ENCODE results near the gene PRUNE2.

PRUNE2 gene

GRCh38 chr9:76628155-76628554 is 277.8 kb downstream of the PRUNE2 start:
- DNase-seq (ENCODE audit: low read depth), result no peak

- no peak for DNase-seq (ENCODE audit: low read depth)
These were observed 278.9 kb downstream of the PRUNE2 start for GRCh38 chr9:76626980-76627379.

- no peak for DNase-seq (ENCODE audit: low read depth)
These were observed 279.8 kb downstream of the PRUNE2 start for GRCh38 chr9:76626141-76626540.

GRCh38 chr9:76624391-76625048 is 281.4 kb downstream of the PRUNE2 start:
- no peak for DNase-seq (ENCODE audit: low read depth)

- DNase-seq (ENCODE audit: low read depth), result no peak
These were observed 284.9 kb downstream of the PRUNE2 start for GRCh38 chr9:76620996-76621395.

- DNase-seq (ENCODE audit: low read depth), result no peak
These were observed 285.3 kb downstream of the PRUNE2 start for GRCh38 chr9:76620581-76620980.

GRCh38 chr9:76619640-76620039 is 286.3 kb downstream of the PRUNE2 start:
- no peak for DNase-seq (ENCODE audit: low read depth)

- no peak for DNase-seq (ENCODE audit: low read depth)
These were observed 286.7 kb downstream of the PRUNE2 start for GRCh38 chr9:76619197-76619596.

GRCh38 chr9:76618762-76619161 is 287.2 kb downstream of the PRUNE2 start:
- DNase-seq (ENCODE audit: low read depth), result peak; percentile 87

GRCh38 chr9:76617497-76618175 is 288.3 kb downstream of the PRUNE2 start:
- DNase-seq (ENCODE audit: low read depth), result no peak

- no peak for DNase-seq (ENCODE audit: low read depth)
These were observed 289.1 kb downstream of the PRUNE2 start for GRCh38 chr9:76616780-76617179.

GRCh38 chr9:76615177-76615603 is 290.7 kb downstream of the PRUNE2 start:
- no peak for DNase-seq (ENCODE audit: low read depth)

- no peak for DNase-seq (ENCODE audit: low read depth)
These were observed 291.9 kb downstream of the PRUNE2 start for GRCh38 chr9:76613974-76614373.

GRCh38 chr9:76613150-76613781 is 292.6 kb downstream of the PRUNE2 start:
- no peak for DNase-seq (ENCODE audit: low read depth)

- peak; percentile 65 for DNase-seq (ENCODE audit: low read depth)
These were observed 295.9 kb downstream of the PRUNE2 start for GRCh38 chr9:76610011-76610352.

GRCh38 chr9:76609285-76610010 is 296.5 kb downstream of the PRUNE2 start:
- no peak for DNase-seq (ENCODE audit: low read depth)

GRCh38 chr9:76608575-76609273 is 297.2 kb downstream of the PRUNE2 start:
- DNase-seq (ENCODE audit: low read depth), result no peak

GRCh38 chr9:76607730-76608436 is 298.0 kb downstream of the PRUNE2 start:
- no peak for DNase-seq (ENCODE audit: low read depth)

- DNase-seq (ENCODE audit: low read depth), result no peak
These were observed 300.5 kb downstream of the PRUNE2 start for GRCh38 chr9:76605321-76605900.

- DNase-seq (ENCODE audit: low read depth), result no peak
These were observed 301.9 kb downstream of the PRUNE2 start for GRCh38 chr9:76603931-76604570.
